Caco-2 (cell line): ENCODE measurements around the gene GSDME. TPM values are rescaled to one million over a fixed set of nuclear protein-coding genes. Genes with fewer than 3 reads are reported as not detected.

Experiments
- BruUV-seq: library from RNA; stranded (reverse); fragments of 400-500 nt; replicated peaks from 2 replicates; lab custom pipeline; 2021; lab: Mats Ljungman, UMichigan
- CTCF ChIA-PET: fragments of 300-600 bp; sonication (Branson Sonifier 250); formaldehyde crosslinking; loops from one replicate; lab custom pipeline; 2022; ENCODE audit warnings: antibody characterized with exemption; lab: Charles Lee
- POLR2A ChIA-PET: fragments of 300-600 bp; sonication (Branson Sonifier 250); formaldehyde crosslinking; loops from one replicate; lab custom pipeline; 2022; ENCODE audit warnings: antibody characterized with exemption; lab: Charles Lee
- DNase-seq, 2 experiments: peaks; one replicate each; pipeline versions ENCODE4 v3.0.0 to v3.0.0-alpha.2; 2020 to 2022
- H3K27me3 ChIP-seq: replicated peaks from 2 replicates; pipeline ENCODE4 v1.6.0; 2011; ENCODE audit warnings: low read length; ENCODE audit not compliant: control insufficient read depth, insufficient read depth
- H3K36me3 ChIP-seq: 2 replicates; pipeline ENCODE4 v1.5.1; 2011; ENCODE audit warnings: low read length; ENCODE audit not compliant: control insufficient read depth, insufficient read depth
- H3K4me1 ChIP-seq: fragments of 250-450 bp; sonication (Bioruptor Pico); 2 replicates; pipeline ENCODE4 v1.5.1; 2020; ENCODE audit warnings: mild to moderate bottlenecking
- H3K4me3 ChIP-seq: 2 replicates; pipeline ENCODE4 v1.5.1; 2011; ENCODE audit warnings: low read depth, mild to moderate bottlenecking, control low read depth, low read length
- H3K9me3 ChIP-seq: fragments of 250-450 bp; sonication (Bioruptor Pico); 2 replicates; pipeline ENCODE4 v1.5.1; 2020; ENCODE audit warnings: mild to moderate bottlenecking, moderate library complexity
- H3K27ac Mint-ChIP-seq: one replicate; pipeline ENCODE4 v1.8.0; 2022; ENCODE audit warnings: mixed read lengths; ENCODE audit not compliant: unreplicated experiment
- H3K27me3 Mint-ChIP-seq: one replicate; pipeline ENCODE4 v1.8.0; 2022; ENCODE audit warnings: mixed read lengths; ENCODE audit not compliant: insufficient read depth, unreplicated experiment
- H3K36me3 Mint-ChIP-seq: one replicate; pipeline ENCODE4 v1.8.0; 2022; ENCODE audit warnings: mild to moderate bottlenecking, mixed read lengths; ENCODE audit not compliant: insufficient read depth, unreplicated experiment
- H3K4me1 Mint-ChIP-seq: one replicate; pipeline ENCODE4 v1.8.0; 2022; ENCODE audit warnings: low read depth, mixed read lengths; ENCODE audit not compliant: unreplicated experiment
- H3K4me3 Mint-ChIP-seq: one replicate; pipeline ENCODE4 v1.8.0; 2022; ENCODE audit warnings: mild to moderate bottlenecking, moderate library complexity, mixed read lengths; ENCODE audit not compliant: unreplicated experiment
- H3K9me3 Mint-ChIP-seq: one replicate; pipeline ENCODE4 v1.8.0; 2022; ENCODE audit warnings: mixed read lengths; ENCODE audit not compliant: unreplicated experiment
- CTCF ChIP-seq, 2 experiments: fragments of 200-600 bp in 1 of 2; IDR thresholded peaks; 1 replicate in 1 of 2; 2 replicates in 1 of 2; pipeline versions ENCODE4 v1.5.1 to v1.8.0; 2011 to 2022; ENCODE audit warnings: antibody characterized with exemption in 1 of 2, control low read depth in 1 of 2, inconsistent platforms in 1 of 2, low read depth in 1 of 2, low read length in 1 of 2, mild to moderate bottlenecking in 1 of 2, moderate library complexity in 1 of 2; ENCODE audit not compliant: insufficient read depth in 1 of 2, severe bottlenecking in 1 of 2, unreplicated experiment in 1 of 2
- intact Hi-C: fragments of 100-400 bp; cut with micrococcal nuclease; formaldehyde crosslinking; loops from one replicate; pipeline ENCODE4 v1.10.0; 2022; ENCODE audit not compliant: unreplicated experiment
- total RNA-seq: library from RNA; stranded (reverse); gene quantifications from 2 replicates; pipeline ENCODE4 v1.2.3, GENCODE V29; 2022

GSDME gene
- total RNA-seq, 1 experiment from 2014 or later = 35.2 TPM

- no peak for TF ChIP-seq CTCF (IDR thresholded peaks at IDR 0.05; ENCODE audit: insufficient read depth in 1 of 2, low read depth in 1 of 2, low read length in 1 of 2, severe bottlenecking in 1 of 2, unreplicated experiment in 1 of 2)
- Histone ChIP-seq H3K9me3 (no peaks in the 10 kb centered on the region), H3K4me1 (no peaks in the 10 kb centered on the region), H3K4me3 (no peak overlapping the region), H3K27me3 (no peaks in the 10 kb centered on the region), H3K36me3 (peaks cover 3% of the 10 kb centered on the region)
- H3K4me1 Mint-ChIP-seq = peaks cover 6% of the 10 kb centered on the region
- H3K27ac Mint-ChIP-seq = no peak overlapping the region
- BruUV-seq = no TSS peak
- H3K9me3 Mint-ChIP-seq = no peaks in the 10 kb centered on the region
- no peak overlapping the region for H3K4me3 Mint-ChIP-seq
- CTCF ChIA-PET = no interaction called here
- peak in 1 of 2 experiments; percentile 25 for DNase-seq
- intact Hi-C loops = no loop called here
- POLR2A ChIA-PET = no interaction called here
- H3K27me3 Mint-ChIP-seq = no peaks in the 10 kb centered on the region
- H3K36me3 Mint-ChIP-seq = no peaks in the 10 kb centered on the region
Measured at GRCh38 chr7:24721481-24722001, 35.7 kb downstream of the GSDME start.

GRCh38 chr7:24720283-24720682 is 37.0 kb downstream of the GSDME start:
- CTCF ChIA-PET = interaction anchor here (1.1 kb wide), 1 partner anchor 45 kb away, joined by 3 read pairs; no protein-coding TSS in a partner anchor
- Mint-ChIP-seq H3K27ac (no peak overlapping the region), H3K27me3 (no peaks in the 10 kb centered on the region), H3K4me3 (no peak overlapping the region), H3K9me3 (no peaks in the 10 kb centered on the region), H3K36me3 (no peaks in the 10 kb centered on the region), H3K4me1 (peaks cover 6% of the 10 kb centered on the region)
- DNase-seq = no peak
- BruUV-seq = no TSS peak
- Histone ChIP-seq H3K36me3 (peaks cover 3% of the 10 kb centered on the region), H3K9me3 (no peaks in the 10 kb centered on the region), H3K4me1 (no peaks in the 10 kb centered on the region), H3K4me3 (no peak overlapping the region), H3K27me3 (no peaks in the 10 kb centered on the region)
- no peak for TF ChIP-seq CTCF (IDR thresholded peaks at IDR 0.05; ENCODE audit: insufficient read depth in 1 of 2, low read depth in 1 of 2, low read length in 1 of 2, severe bottlenecking in 1 of 2, unreplicated experiment in 1 of 2)
- intact Hi-C loops = no loop called here
- POLR2A ChIA-PET = no interaction called here

GRCh38 chr7:24718977-24719491 is 38.2 kb downstream of the GSDME start:
- ChIA-PET CTCF (interaction anchor here (1.0 to 1.1 kb wide), 2 partner anchors 22 to 46 kb away, joined by 3 read pairs; no protein-coding TSS in a partner anchor), POLR2A (no interaction called here)
- DNase-seq = no peak
- Mint-ChIP-seq H3K9me3 (no peaks in the 10 kb centered on the region), H3K4me1 (peaks cover 6% of the 10 kb centered on the region), H3K27ac (no peak overlapping the region), H3K36me3 (no peaks in the 10 kb centered on the region), H3K4me3 (no peak overlapping the region), H3K27me3 (no peaks in the 10 kb centered on the region)
- Histone ChIP-seq H3K9me3 (no peaks in the 10 kb centered on the region), H3K4me1 (no peaks in the 10 kb centered on the region), H3K4me3 (no peak overlapping the region), H3K27me3 (no peaks in the 10 kb centered on the region), H3K36me3 (peaks cover 2% of the 10 kb centered on the region; the same call in 1 of the 2 replicates)
- no TSS peak for BruUV-seq
- no peak for TF ChIP-seq CTCF (IDR thresholded peaks at IDR 0.05; ENCODE audit: insufficient read depth in 1 of 2, low read depth in 1 of 2, low read length in 1 of 2, severe bottlenecking in 1 of 2, unreplicated experiment in 1 of 2)
- intact Hi-C loops = no loop called here
